Measurements from ENCODE around the gene MRGPRD. TPM values are rescaled to one million over a fixed set of nuclear protein-coding genes. Genes with fewer than 3 reads are reported as not detected.
A peak's percentile ranks its signal among the peaks of the same experiment; 100 is the strongest.

Gene MRGPRD
- total RNA-seq, 4 donors from 2014 or later: 2.9 to 5.4 TPM; not detected in 2

DNA sequence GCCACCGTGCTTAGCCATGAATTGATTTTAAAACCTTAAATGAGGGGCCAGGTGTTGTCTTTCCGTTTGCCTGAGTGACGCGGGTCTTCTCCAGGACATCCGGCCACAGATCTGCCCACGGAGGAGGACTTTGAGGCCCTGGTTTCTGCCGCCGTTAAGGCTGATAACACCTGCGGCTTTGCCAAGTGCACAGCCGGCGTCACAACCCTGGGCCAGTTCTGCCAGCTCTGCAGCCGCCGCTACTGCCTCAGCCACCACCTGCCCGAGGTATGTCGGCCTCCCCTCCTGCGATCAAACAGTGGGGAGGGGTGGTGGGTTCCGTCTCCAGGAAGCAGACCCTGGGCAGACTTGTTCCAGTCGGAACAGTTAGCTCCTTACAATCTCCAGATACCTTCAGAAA is 42.7 kb downstream of the MRGPRD start:
- peak overlapping the region; percentile 17 to 97 (median 92) for H3K27ac ChIP-seq
- ATAC-seq: no peak
- peaks cover 0 to 100% (median 9%) of the 10 kb centered on the region in 3 donors for H3K4me1 ChIP-seq
- TF ChIP-seq POLR2AphosphoS5 (IDR thresholded peaks at IDR 0.05) (no peak), POLR2A (IDR thresholded peaks at IDR 0.05) (no peak), EP300 (IDR thresholded peaks at IDR 0.05) (no peak)
- TF ChIP-seq, protein P1, sequence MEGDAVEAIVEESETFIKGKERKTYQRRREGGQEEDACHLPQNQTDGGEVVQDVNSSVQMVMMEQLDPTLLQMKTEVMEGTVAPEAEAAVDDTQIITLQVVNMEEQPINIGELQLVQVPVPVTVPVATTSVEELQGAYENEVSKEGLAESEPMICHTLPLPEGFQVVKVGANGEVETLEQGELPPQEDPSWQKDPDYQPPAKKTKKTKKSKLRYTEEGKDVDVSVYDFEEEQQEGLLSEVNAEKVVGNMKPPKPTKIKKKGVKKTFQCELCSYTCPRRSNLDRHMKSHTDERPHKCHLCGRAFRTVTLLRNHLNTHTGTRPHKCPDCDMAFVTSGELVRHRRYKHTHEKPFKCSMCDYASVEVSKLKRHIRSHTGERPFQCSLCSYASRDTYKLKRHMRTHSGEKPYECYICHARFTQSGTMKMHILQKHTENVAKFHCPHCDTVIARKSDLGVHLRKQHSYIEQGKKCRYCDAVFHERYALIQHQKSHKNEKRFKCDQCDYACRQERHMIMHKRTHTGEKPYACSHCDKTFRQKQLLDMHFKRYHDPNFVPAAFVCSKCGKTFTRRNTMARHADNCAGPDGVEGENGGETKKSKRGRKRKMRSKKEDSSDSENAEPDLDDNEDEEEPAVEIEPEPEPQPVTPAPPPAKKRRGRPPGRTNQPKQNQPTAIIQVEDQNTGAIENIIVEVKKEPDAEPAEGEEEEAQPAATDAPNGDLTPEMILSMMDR (IDR thresholded peaks at IDR 0.05): no peak
- no peaks in the 10 kb centered on the region for H3K9me3 ChIP-seq
- 50% methylated on average over 1 to 2 of the region's 18 CpGs for WGBS, 2 donors (ENCODE audit: low coverage in 1 of 2)
- no peak overlapping the region for H3K4me3 ChIP-seq
- H3K27me3 ChIP-seq: no peaks in the 10 kb centered on the region
- H3K36me3 ChIP-seq: peaks cover 0 to 79% of the 10 kb centered on the region in 2 donors

DNA sequence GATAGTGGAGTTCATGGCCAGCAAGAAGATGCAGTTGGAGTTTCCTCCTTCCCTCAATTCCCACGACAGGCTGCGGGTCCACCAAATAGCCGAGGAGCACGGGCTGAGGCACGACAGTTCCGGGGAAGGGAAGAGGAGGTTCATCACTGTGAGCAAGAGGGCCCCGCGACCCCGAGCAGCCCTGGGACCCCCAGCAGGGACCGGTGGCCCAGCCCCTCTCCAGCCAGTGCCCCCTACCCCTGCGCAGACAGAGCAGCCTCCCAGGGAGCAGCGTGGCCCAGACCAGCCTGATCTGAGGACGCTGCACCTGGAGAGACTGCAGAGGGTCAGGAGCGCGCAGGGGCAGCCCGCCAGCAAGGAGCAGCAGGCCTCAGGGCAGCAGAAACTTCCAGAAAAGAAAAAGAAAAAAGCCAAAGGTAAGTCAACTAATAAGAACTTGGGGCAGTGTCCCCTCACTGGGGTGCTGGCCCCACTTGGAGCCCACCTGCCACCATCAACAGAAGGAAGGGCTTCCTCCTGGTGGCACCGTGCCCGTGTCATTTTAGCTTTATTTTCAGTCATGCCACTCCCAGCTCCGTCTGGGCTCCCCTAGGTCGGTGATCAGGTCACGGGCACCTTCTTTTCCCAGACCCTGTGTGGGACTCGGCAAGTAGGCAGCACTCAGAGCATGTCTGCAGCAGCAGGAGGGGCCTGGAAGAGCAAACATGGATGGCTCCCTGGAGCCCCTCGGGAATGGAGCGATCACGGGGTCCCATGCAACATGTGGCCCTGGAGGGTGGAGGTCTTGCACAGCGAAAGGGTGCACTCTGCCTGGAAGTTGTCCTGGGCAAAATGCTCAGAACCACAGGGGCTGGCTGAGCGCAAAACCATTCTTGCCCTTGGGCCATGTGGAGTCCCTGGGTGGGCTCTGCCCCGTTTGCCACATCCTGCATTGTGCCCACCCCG is 43.8 kb downstream of the MRGPRD start:
- ATAC-seq: no peak
- peak overlapping the region in 3 of 4 donors; percentile 91 to 97 (median 93) for H3K27ac ChIP-seq
- WGBS, 2 donors (ENCODE audit: low coverage in 1 of 2): 94% methylated on average over 5 of the region's 29 CpGs; no CpG with 5 or more reads in 1 of the 2 donors
- H3K4me1 ChIP-seq: peaks cover 0 to 100% (median 3%) of the 10 kb centered on the region in 3 donors
- H3K36me3 ChIP-seq: peaks cover 0 to 88% of the 10 kb centered on the region in 2 donors
- H3K9me3 ChIP-seq: no peaks in the 10 kb centered on the region
- no peak overlapping the region for H3K4me3 ChIP-seq
- H3K27me3 ChIP-seq: no peaks in the 10 kb centered on the region
- TF ChIP-seq EP300 (IDR thresholded peaks at IDR 0.05): no peak
- TF ChIP-seq POLR2AphosphoS5 (IDR thresholded peaks at IDR 0.05): no peak
- no peak for TF ChIP-seq POLR2A (IDR thresholded peaks at IDR 0.05)
- TF ChIP-seq, protein P1 (IDR thresholded peaks at IDR 0.05): no peak

DNA sequence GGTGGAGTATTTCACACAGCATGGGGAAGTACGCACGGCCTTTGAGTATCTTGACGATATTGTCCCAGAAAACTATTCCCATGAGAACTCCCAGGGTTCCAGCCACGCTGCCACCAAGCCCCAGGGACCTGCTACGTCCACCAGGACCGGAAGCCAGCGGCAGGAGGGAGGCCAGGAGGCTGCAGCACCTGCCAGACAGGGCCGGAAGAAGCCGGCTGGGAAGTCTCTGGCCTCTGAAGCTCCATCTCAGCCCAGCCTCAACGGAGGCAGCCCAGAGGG is 44.5 kb downstream of the MRGPRD start:
- no peak for ATAC-seq

DNA sequence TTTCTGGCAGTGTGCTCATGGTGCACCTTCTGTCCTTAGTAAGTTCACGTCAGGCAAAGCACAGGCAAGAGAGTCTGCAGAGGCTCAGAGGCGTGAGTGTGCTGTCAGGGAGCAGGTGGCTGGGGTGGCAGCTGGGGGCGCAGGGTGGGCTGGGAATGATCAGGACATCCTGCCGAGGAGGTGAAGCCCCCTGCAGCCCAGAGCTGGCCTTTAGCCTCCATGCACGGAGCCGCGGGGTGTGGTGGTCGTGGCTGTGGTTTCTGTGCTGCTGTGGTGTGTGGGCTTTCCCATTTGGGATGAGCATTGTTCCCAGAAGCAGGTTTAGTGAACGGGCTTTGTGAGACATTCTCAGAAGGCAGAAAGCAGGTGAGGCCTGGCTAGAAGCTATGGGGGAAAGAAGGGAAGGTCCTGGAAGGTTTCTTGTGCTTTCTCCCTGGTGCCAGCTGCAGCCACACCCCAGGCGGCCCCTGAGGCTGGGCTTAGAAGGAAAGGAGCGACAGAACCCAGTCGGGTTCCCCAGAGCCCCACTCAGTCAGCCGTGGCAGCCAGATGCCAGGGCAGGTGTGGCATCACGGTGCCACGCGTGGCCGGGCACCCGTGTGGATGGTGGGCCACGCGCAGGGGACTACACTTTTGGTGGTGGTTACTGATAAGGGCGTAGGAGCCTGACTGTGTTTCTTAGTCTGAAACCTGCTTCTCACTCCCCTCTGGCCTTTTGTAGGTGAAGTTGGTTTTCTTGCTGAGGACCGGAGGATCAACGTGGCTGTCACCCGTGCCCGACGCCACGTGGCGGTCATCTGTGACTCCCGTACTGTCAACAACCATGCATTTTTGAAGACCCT is 45.0 kb downstream of the MRGPRD start:
- no peak for ATAC-seq
- TF ChIP-seq EP300 (IDR thresholded peaks at IDR 0.05): no peak
- TF ChIP-seq, protein P1 (IDR thresholded peaks at IDR 0.05): no peak
- no peak for TF ChIP-seq POLR2A (IDR thresholded peaks at IDR 0.05)
- no peak for TF ChIP-seq POLR2AphosphoS5 (IDR thresholded peaks at IDR 0.05)
- WGBS, 2 donors (ENCODE audit: low coverage in 1 of 2): 83% methylated on average over 8 of the region's 29 CpGs; no CpG with 5 or more reads in 1 of the 2 donors
- no peaks in the 10 kb centered on the region for H3K27me3 ChIP-seq
- peaks cover 0 to 100% (median 3%) of the 10 kb centered on the region in 3 donors for H3K4me1 ChIP-seq
- H3K27ac ChIP-seq: peak overlapping the region; percentile 75 to 93 (median 90)
- peak overlapping the region in 1 of 2 donors; percentile 7 for H3K4me3 ChIP-seq
- H3K9me3 ChIP-seq: no peaks in the 10 kb centered on the region
- H3K36me3 ChIP-seq: peaks cover 0 to 96% of the 10 kb centered on the region in 2 donors

More for the DNA sequence above, 44.5 kb downstream of the MRGPRD start:
- H3K9me3 ChIP-seq: no peaks in the 10 kb centered on the region
- 95% methylated on average over 7 of the region's 10 CpGs; no CpG with 5 or more reads in 1 of the 2 donors for WGBS, 2 donors (ENCODE audit: low coverage in 1 of 2)
- no peak overlapping the region for H3K4me3 ChIP-seq
- H3K4me1 ChIP-seq: peaks cover 0 to 100% (median 3%) of the 10 kb centered on the region in 3 donors
- H3K27me3 ChIP-seq: no peaks in the 10 kb centered on the region
- H3K36me3 ChIP-seq: peaks cover 0 to 93% of the 10 kb centered on the region in 2 donors
- peak overlapping the region in 3 of 4 donors; percentile 88 to 93 (median 91) for H3K27ac ChIP-seq
- no peak for TF ChIP-seq POLR2A (IDR thresholded peaks at IDR 0.05)
- TF ChIP-seq, protein P1 (IDR thresholded peaks at IDR 0.05): no peak
- TF ChIP-seq EP300 (IDR thresholded peaks at IDR 0.05): no peak
- no peak for TF ChIP-seq POLR2AphosphoS5 (IDR thresholded peaks at IDR 0.05)
